K562 (cell line): ENCODE measurements around the gene C9. TPM values are rescaled to one million over a fixed set of nuclear protein-coding genes. Genes with fewer than 3 reads are reported as not detected.

Experiments used
- ATAC-seq: fragments of 200-7000 bp; cut with Tn5 transposase; 3 replicates; pipeline ENCODE4 v1.9.1; 2020; ENCODE audit warnings: moderate library complexity
- BruUV-seq: library from RNA; stranded (reverse); fragments of 400-500 nt; replicated peaks from 2 replicates; lab custom pipeline; 2021; lab: Mats Ljungman, UMichigan
- CTCF ChIA-PET: fragments of 300-600 bp; formaldehyde crosslinking; extraction: SDS; loops from one replicate; lab custom pipeline; 2021; ENCODE audit warnings: low intra/inter-chr PET ratio; lab: Yijun Ruan, JAX
- POLR2A ChIA-PET: fragments of 300-600, 350-650 bp; sonication (Branson Sonifier 250); formaldehyde crosslinking; extraction: SDS; loops from one replicate; lab custom pipeline; 2021; ENCODE audit warnings: antibody characterized with exemption, inconsistent platforms; lab: Yijun Ruan, JAX
- DNase-seq, 4 experiments: peaks; one replicate each; pipeline versions ENCODE4 v3.0.0 to v3.0.0-alpha.2; 2011 to 2018; ENCODE audit warnings: low spot score in 3 of 4, mixed read lengths in 3 of 4; ENCODE audit errors: extremely low read depth in 1 of 4
- FAIRE-seq: peaks from 2 replicates; lab custom pipeline; 2011; peaks lifted over from hg19 to GRCh38; lab: Jason Lieb, UNC
- H2AFZ ChIP-seq: 2 replicates; pipeline ENCODE4 v1.6.0; 2011; ENCODE audit warnings: low read depth, low read length, control low read depth, inconsistent platforms
- H3K27ac ChIP-seq: fragments of 200-600 bp; 3 replicates; pipeline ENCODE4 v1.8.0; 2011; ENCODE audit warnings: low read depth, mild to moderate bottlenecking, control low read depth, inconsistent platforms, low read length, moderate library complexity, mixed read lengths; ENCODE audit errors: extremely low read depth
- H3K27me3 ChIP-seq, 2 experiments: fragments of 300-600 bp in 1 of 2; 2 replicates in 1 of 2; 3 replicates in 1 of 2; pipeline versions ENCODE4 v1.6.0 to v1.8.0; 2011; ENCODE audit warnings: inconsistent platforms in 2 of 2, low read length in 2 of 2, mild to moderate bottlenecking in 1 of 2, mixed read lengths in 1 of 2, moderate library complexity in 1 of 2; ENCODE audit not compliant: control insufficient read depth in 2 of 2, insufficient read depth in 2 of 2
- H3K36me3 ChIP-seq: fragments of 300-600 bp; 3 replicates; pipeline ENCODE4 v1.8.0; 2011; ENCODE audit warnings: mild to moderate bottlenecking, low read length, inconsistent platforms; ENCODE audit not compliant: control insufficient read depth, insufficient read depth
- H3K4me1 ChIP-seq, 2 experiments: fragments of 200-600 bp in 1 of 2; replicated peaks in 1 of 2; 2 replicates in 1 of 2; 3 replicates in 1 of 2; pipeline versions ENCODE4 v1.5.1 to v1.8.0; 2011; ENCODE audit warnings: inconsistent platforms in 2 of 2, low read length in 2 of 2, mild to moderate bottlenecking in 1 of 2, mixed read lengths in 1 of 2, moderate library complexity in 1 of 2; ENCODE audit not compliant: control insufficient read depth in 2 of 2, insufficient read depth in 2 of 2
- H3K4me2 ChIP-seq: 2 replicates; pipeline ENCODE4 v1.6.1; 2011; ENCODE audit warnings: low read length, control low read depth, inconsistent platforms, mixed read lengths; ENCODE audit not compliant: insufficient read depth
- H3K4me3 ChIP-seq: fragments of 200-600 bp; sonication (generic), shearing (Covaris generic); 2 replicates; pipeline ENCODE4 v1.5.1; 2016; ENCODE audit warnings: control low read depth, inconsistent platforms
- H3K79me2 ChIP-seq: fragments of 200-600 bp; 3 replicates; pipeline ENCODE4 v1.8.0; 2011; ENCODE audit warnings: low read length, inconsistent platforms; ENCODE audit not compliant: control insufficient read depth, insufficient read depth
- H3K9ac ChIP-seq, 2 experiments: 2 replicates each; pipeline versions ENCODE4 v1.6.0 to v1.6.1; 2011; ENCODE audit warnings: low read depth in 2 of 2, low read length in 2 of 2, control low read depth in 1 of 2, inconsistent platforms in 1 of 2, mild to moderate bottlenecking in 1 of 2, mixed read lengths in 1 of 2; ENCODE audit not compliant: insufficient read depth in 1 of 2
- H3K9me1 ChIP-seq: one replicate; pipeline ENCODE4 v1.6.0; 2011; ENCODE audit warnings: inconsistent platforms, mild to moderate bottlenecking, low read length, moderate library complexity; ENCODE audit not compliant: control insufficient read depth, insufficient read depth
- H3K9me3 ChIP-seq: replicated peaks from 2 replicates; pipeline ENCODE4 v1.5.1; 2011; ENCODE audit warnings: low read depth, low read length, inconsistent platforms; ENCODE audit not compliant: control insufficient read depth, insufficient read depth
- H4K20me1 ChIP-seq: replicated peaks from 2 replicates; pipeline ENCODE4 v1.6.1; 2011; ENCODE audit warnings: low read length, inconsistent platforms, mixed read lengths; ENCODE audit not compliant: control insufficient read depth, insufficient read depth
- CBFA2T2 ChIP-seq: fragments of 450-650 bp; conservative IDR thresholded peaks from 2 replicates; pipeline ENCODE4 v1.6.1; 2017; ENCODE audit warnings: mild to moderate bottlenecking
- CBFA2T3 ChIP-seq: fragments of 450-650 bp; IDR thresholded peaks from 2 replicates; pipeline ENCODE4 v1.6.1; 2017
- GATAD2B ChIP-seq: fragments of 450-650 bp; IDR thresholded peaks from 2 replicates; pipeline ENCODE4 v1.6.1; 2017; ENCODE audit warnings: mild to moderate bottlenecking, borderline replicate concordance
- JUNB ChIP-seq: fragments of 450-650 bp; formaldehyde crosslinking; conservative IDR thresholded peaks from 2 replicates; pipeline ENCODE4 v1.4.0; 2020; ENCODE audit warnings: mild to moderate bottlenecking
- NBN ChIP-seq: fragments of 450-650 bp; IDR thresholded peaks from 2 replicates; pipeline ENCODE4 v1.6.1; 2016; ENCODE audit warnings: low read depth, mild to moderate bottlenecking
- NR2F6 ChIP-seq: fragments of 450-650 bp; formaldehyde crosslinking; IDR thresholded peaks from 2 replicates; pipeline ENCODE4 v1.4.0; 2020; ENCODE audit warnings: mild to moderate bottlenecking
- NR3C1 ChIP-seq: sonication (generic); formaldehyde crosslinking; IDR thresholded peaks from 2 replicates; pipeline ENCODE4 v1.8.1; 2022; ENCODE audit warnings: missing genetic modification reagents
- RB1 ChIP-seq: fragments of 450-650 bp; IDR thresholded peaks from 2 replicates; pipeline ENCODE4 v1.6.1; 2017; ENCODE audit warnings: low read depth, mild to moderate bottlenecking
- RFX1 ChIP-seq: fragments of 450-650 bp; IDR thresholded peaks from 2 replicates; pipeline ENCODE4 v1.6.1; 2016; ENCODE audit warnings: mild to moderate bottlenecking, moderate library complexity
- TAL1 ChIP-seq: fragments of 450-650 bp; IDR thresholded peaks from 2 replicates; pipeline ENCODE4 v1.6.1; 2016; ENCODE audit warnings: mild to moderate bottlenecking
- TCF3 ChIP-seq: sonication (generic); formaldehyde crosslinking; IDR thresholded peaks from 2 replicates; pipeline ENCODE4 v1.4.0; 2020; ENCODE audit warnings: mild to moderate bottlenecking, missing genetic modification reagents
- ZNF143 ChIP-seq: sonication (generic); formaldehyde crosslinking; IDR thresholded peaks from 2 replicates; pipeline ENCODE4 v1.9.0; 2022; ENCODE audit warnings: mild to moderate bottlenecking, missing genetic modification reagents
- ZNF175 ChIP-seq: fragments of 200-800 bp; sonication (Bioruptor generic); IDR thresholded peaks from 2 replicates; pipeline ENCODE4 v1.6.1; 2016; ENCODE audit warnings: low read depth, mild to moderate bottlenecking, missing genetic modification characterization, missing compliant biosample characterization
- ZNF695 ChIP-seq: fragments of 450-650 bp; formaldehyde crosslinking; IDR thresholded peaks from 2 replicates; pipeline ENCODE4 v1.4.0; 2020; ENCODE audit warnings: mild to moderate bottlenecking, moderate library complexity
- ZNF696 ChIP-seq: fragments of 250-450 bp; sonication (Bioruptor Pico); conservative IDR thresholded peaks from 2 replicates; pipeline ENCODE4 v1.4.0; 2020; ENCODE audit warnings: mild to moderate bottlenecking, moderate library complexity
- WGBS: fragments of 100-300 bp; shearing (Covaris generic); methylation state at CpG from one replicate; pipeline ENCODE4 v1.1.6; 2016; ENCODE audit warnings: low coverage, mixed read lengths; ENCODE audit not compliant: insufficient coverage; ENCODE audit errors: missing lambda C conversion rate; 5-methylcytosine and 5-hydroxymethylcytosine counted together
- in situ Hi-C: fragments of 300-500 bp; cut with MboI; formaldehyde crosslinking; loops from 4 replicates; pipeline ENCODE4 v1.15.0; 2018; ENCODE audit warnings: inconsistent platforms, mixed read lengths
- intact Hi-C: fragments of 100-400 bp; cut with micrococcal nuclease; formaldehyde crosslinking; loops from 2 replicates; pipeline ENCODE4 v1.14.2; 2022
- polyA plus RNA-seq, 8 experiments: library from polyadenylated mRNA; depleted of rRNA in 4 of 8; stranded (reverse) in 5 of 8; unstranded in 3 of 8; fragments of >200 nt; fragmentation: Nextera tagmentation in 2 of 8; fragmentation: Illumina TruSeq in 1 of 8; extraction: Ambion mirVana in 2 of 8; extraction: Trizol in 1 of 8; gene quantifications; 2 replicates each; pipeline versions ENCODE4 v1.2.1 to v1.2.3, GENCODE V29; 2011 to 2014; ENCODE audit warnings: inconsistent platforms in 1 of 8, missing spikeins in 1 of 8
- total RNA-seq, 7 experiments: library from RNA; depleted of rRNA in 6 of 7; stranded (reverse); fragments of >200 nt in 6 of 7; fragmentation: Illumina TruSeq in 2 of 7; extraction: Trizol in 2 of 7; gene quantifications; 2 replicates each; pipeline versions ENCODE4 v1.2.1 to v1.2.3, GENCODE V29; 2011 to 2021; ENCODE audit warnings: low replicate concordance in 1 of 7
- TF ChIP-seq, protein P1 (sequence below): fragments of 250-450 bp; sonication (Bioruptor Pico); IDR thresholded peaks from 2 replicates; pipeline ENCODE4 v1.8.0; 2021; ENCODE audit warnings: moderate library complexity, mild to moderate bottlenecking, inconsistent platforms
- TF ChIP-seq, protein P2 (sequence below): fragments of 450-650 bp; IDR thresholded peaks from 2 replicates; pipeline ENCODE4 v1.6.1; 2016; ENCODE audit warnings: antibody characterized with exemption
- TF ChIP-seq, protein P3 (sequence below), 3 experiments: IDR thresholded peaks in 2 of 3; conservative IDR thresholded peaks in 1 of 3; 2 replicates each; pipeline ENCODE4 v1.5.1; 2011 to 2012; ENCODE audit warnings: low read length in 3 of 3, mild to moderate bottlenecking in 3 of 3, control low read depth in 2 of 3, improper control_type of control experiment in 1 of 3, inconsistent platforms in 1 of 3, low read depth in 1 of 3, mixed read lengths in 1 of 3, moderate library complexity in 1 of 3; ENCODE audit not compliant: insufficient read depth in 2 of 3
- TF ChIP-seq, protein P4 (sequence below): IDR thresholded peaks from 2 replicates; pipeline ENCODE4 v1.6.1; 2014; ENCODE audit warnings: antibody characterized with exemption

The C9 gene
- total and polyA plus RNA-seq, 9 of the 15 experiments (the other 6 are each of a cell fraction or from before 2014, with no cell fraction given), result 0.08 to 0.38 TPM; not detected in 7

DNA sequence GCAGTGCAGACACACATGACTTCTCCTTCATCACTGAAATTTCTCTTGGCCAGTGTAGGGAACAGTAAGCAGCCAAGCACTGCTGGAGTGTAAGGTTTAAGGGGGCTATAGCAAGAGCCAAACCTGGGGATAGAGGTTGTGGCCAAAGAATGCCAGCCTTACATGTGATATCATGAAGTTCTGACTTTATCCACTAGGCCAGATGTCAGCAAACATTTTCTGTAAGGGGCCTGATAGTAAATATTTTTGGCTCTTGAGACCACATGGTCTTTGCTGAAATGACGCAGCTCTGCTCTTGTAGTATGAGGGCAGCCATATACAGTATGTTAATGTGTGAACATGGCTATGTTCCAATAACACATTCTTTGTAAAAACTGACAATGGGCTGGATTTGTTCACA is 115.2 kb downstream of the C9 start:
- H3K4me2 ChIP-seq, result no peak overlapping the region
- FAIRE-seq (no peak), ATAC-seq (peak; percentile 68), DNase-seq (no peak)
- no peaks in the 10 kb centered on the region for H3K36me3 ChIP-seq
- in situ Hi-C loops, result no loop called here
- H3K27ac ChIP-seq, result no peak overlapping the region
- H3K9ac ChIP-seq, result no peak overlapping the region
- H3K79me2 ChIP-seq, result no peaks in the 10 kb centered on the region
- H3K4me1 ChIP-seq, result no peaks in the 10 kb centered on the region; a peak in 1 of 5 replicates
- POLR2A ChIA-PET, result interaction anchor here (0.6 to 1.4 kb wide), 2 partner anchors 10 to 835 kb away, joined by 3 to 4 read pairs; no protein-coding TSS in a partner anchor
- no peak overlapping the region for H3K4me3 ChIP-seq
- intact Hi-C loops, result no loop called here
- H3K27me3 ChIP-seq, result no peaks in the 10 kb centered on the region
- H3K9me1 ChIP-seq, result no peaks in the 10 kb centered on the region
- peaks cover 4% of the 10 kb centered on the region; the same call in 1 of the 2 replicates for H3K9me3 ChIP-seq
- TF ChIP-seq JUNB (CRISPR knock-in tag), result no peak
- TF ChIP-seq NBN, result no peak
- TF ChIP-seq, protein P1, sequence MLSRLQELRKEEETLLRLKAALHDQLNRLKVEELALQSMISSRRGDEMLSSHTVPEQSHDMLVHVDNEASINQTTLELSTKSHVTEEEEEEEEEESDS (CRISPR knock-in tag), result no peak
- no peak for TF ChIP-seq RB1
- no peak for TF ChIP-seq ZNF695 (CRISPR knock-in tag)
- TF ChIP-seq NR3C1, result no peak
- TF ChIP-seq, protein P2, sequence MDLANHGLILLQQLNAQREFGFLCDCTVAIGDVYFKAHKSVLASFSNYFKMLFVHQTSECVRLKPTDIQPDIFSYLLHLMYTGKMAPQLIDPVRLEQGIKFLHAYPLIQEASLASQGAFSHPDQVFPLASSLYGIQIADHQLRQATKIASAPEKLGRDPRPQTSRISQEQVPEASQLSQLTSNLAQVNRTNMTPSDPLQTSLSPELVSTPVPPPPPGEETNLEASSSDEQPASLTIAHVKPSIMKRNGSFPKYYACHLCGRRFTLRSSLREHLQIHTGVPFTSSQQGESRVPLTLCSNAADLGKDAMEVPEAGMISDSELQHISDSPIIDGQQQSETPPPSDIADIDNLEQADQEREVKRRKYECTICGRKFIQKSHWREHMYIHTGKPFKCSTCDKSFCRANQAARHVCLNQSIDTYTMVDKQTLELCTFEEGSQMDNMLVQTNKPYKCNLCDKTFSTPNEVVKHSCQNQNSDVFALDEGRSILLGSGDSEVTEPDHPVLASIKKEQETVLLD, result no peak
- TF ChIP-seq CBFA2T2, result 0 out of 2 replicates have a peak, but pooled peaks have one; percentile 24
- no peak for TF ChIP-seq ZNF175 (CRISPR knock-in tag)
- TF ChIP-seq TCF3 (CRISPR knock-in tag), result peak; percentile 61
- TF ChIP-seq RFX1, result no peak
- peak; percentile 42 for TF ChIP-seq TAL1
- TF ChIP-seq, protein P3, sequence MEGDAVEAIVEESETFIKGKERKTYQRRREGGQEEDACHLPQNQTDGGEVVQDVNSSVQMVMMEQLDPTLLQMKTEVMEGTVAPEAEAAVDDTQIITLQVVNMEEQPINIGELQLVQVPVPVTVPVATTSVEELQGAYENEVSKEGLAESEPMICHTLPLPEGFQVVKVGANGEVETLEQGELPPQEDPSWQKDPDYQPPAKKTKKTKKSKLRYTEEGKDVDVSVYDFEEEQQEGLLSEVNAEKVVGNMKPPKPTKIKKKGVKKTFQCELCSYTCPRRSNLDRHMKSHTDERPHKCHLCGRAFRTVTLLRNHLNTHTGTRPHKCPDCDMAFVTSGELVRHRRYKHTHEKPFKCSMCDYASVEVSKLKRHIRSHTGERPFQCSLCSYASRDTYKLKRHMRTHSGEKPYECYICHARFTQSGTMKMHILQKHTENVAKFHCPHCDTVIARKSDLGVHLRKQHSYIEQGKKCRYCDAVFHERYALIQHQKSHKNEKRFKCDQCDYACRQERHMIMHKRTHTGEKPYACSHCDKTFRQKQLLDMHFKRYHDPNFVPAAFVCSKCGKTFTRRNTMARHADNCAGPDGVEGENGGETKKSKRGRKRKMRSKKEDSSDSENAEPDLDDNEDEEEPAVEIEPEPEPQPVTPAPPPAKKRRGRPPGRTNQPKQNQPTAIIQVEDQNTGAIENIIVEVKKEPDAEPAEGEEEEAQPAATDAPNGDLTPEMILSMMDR (IDR thresholded peaks at IDR 0.05 in 2 of 3, conservative IDR thresholded peaks at IDR 0.05 in 1 of 3; ENCODE audit: insufficient read depth in 2 of 3, low read depth in 1 of 3, low read length in 3 of 3), result no peak
- TF ChIP-seq CBFA2T3, result peak; percentile 49; the same call in 1 of the 2 replicates
- TF ChIP-seq, protein P4, sequence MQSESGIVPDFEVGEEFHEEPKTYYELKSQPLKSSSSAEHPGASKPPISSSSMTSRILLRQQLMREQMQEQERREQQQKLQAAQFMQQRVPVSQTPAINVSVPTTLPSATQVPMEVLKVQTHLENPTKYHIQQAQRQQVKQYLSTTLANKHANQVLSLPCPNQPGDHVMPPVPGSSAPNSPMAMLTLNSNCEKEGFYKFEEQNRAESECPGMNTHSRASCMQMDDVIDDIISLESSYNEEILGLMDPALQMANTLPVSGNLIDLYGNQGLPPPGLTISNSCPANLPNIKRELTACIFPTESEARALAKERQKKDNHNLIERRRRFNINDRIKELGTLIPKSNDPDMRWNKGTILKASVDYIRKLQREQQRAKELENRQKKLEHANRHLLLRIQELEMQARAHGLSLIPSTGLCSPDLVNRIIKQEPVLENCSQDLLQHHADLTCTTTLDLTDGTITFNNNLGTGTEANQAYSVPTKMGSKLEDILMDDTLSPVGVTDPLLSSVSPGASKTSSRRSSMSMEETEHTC, result no peak
- TF ChIP-seq ZNF143, result no peak
- no peak for TF ChIP-seq NR2F6 (CRISPR knock-in tag)
- no peak for TF ChIP-seq GATAD2B
- no peak for TF ChIP-seq ZNF696
- no TSS peak for BruUV-seq
- WGBS, result 36% methylated on average over 1 of the region's 1 CpG
- peak overlapping the region; percentile 64 for H2AFZ ChIP-seq
- H4K20me1 ChIP-seq, result no peaks in the 10 kb centered on the region
- CTCF ChIA-PET, result no interaction called here
